ENCODE measurements around the gene TCF4.

DNA sequence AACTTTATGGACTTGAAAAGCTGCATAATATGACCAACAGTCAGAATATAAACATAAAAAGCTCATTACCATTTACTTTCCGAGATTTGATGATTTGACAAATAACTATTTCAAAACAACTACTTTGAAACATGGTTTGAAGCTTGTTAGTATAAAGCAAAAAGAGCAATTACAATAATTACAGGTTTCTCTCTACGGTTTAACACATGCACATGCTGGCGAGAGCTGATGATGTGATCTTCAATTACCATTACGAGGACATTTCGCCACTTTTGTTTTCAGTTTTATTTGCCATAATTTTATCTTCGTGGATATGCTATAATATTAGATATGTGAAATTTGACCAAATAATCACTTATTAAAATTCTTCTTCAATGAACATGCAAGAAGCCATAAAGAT, 270.1 kb downstream of the TCF4 start:
- TF ChIP-seq, protein P1, sequence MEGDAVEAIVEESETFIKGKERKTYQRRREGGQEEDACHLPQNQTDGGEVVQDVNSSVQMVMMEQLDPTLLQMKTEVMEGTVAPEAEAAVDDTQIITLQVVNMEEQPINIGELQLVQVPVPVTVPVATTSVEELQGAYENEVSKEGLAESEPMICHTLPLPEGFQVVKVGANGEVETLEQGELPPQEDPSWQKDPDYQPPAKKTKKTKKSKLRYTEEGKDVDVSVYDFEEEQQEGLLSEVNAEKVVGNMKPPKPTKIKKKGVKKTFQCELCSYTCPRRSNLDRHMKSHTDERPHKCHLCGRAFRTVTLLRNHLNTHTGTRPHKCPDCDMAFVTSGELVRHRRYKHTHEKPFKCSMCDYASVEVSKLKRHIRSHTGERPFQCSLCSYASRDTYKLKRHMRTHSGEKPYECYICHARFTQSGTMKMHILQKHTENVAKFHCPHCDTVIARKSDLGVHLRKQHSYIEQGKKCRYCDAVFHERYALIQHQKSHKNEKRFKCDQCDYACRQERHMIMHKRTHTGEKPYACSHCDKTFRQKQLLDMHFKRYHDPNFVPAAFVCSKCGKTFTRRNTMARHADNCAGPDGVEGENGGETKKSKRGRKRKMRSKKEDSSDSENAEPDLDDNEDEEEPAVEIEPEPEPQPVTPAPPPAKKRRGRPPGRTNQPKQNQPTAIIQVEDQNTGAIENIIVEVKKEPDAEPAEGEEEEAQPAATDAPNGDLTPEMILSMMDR (IDR thresholded peaks at IDR 0.05) = no peak
- TF ChIP-seq OVOL2 (CRISPR knock-in tag; IDR thresholded peaks at IDR 0.05; ENCODE audit: borderline replicate concordance) = no peak
- TF ChIP-seq FOXK1 (CRISPR knock-in tag; IDR thresholded peaks at IDR 0.05) = no peak
- no peak for TF ChIP-seq TCF7 (CRISPR knock-in tag; IDR thresholded peaks at IDR 0.05; ENCODE audit: low read depth)
- TF ChIP-seq, protein P2, sequence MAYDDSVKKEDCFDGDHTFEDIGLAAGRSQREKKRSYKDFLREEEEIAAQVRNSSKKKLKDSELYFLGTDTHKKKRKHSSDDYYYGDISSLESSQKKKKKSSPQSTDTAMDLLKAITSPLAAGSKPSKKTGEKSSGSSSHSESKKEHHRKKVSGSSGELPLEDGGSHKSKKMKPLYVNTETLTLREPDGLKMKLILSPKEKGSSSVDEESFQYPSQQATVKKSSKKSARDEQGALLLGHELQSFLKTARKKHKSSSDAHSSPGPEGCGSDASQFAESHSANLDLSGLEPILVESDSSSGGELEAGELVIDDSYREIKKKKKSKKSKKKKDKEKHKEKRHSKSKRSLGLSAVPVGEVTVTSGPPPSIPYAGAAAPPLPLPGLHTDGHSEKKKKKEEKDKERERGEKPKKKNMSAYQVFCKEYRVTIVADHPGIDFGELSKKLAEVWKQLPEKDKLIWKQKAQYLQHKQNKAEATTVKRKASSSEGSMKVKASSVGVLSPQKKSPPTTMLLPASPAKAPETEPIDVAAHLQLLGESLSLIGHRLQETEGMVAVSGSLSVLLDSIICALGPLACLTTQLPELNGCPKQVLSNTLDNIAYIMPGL (CRISPR knock-in tag; IDR thresholded peaks at IDR 0.05) = no peak
- no peak for TF ChIP-seq JUN (CRISPR knock-in tag; IDR thresholded peaks at IDR 0.05)
- TF ChIP-seq, protein P3, sequence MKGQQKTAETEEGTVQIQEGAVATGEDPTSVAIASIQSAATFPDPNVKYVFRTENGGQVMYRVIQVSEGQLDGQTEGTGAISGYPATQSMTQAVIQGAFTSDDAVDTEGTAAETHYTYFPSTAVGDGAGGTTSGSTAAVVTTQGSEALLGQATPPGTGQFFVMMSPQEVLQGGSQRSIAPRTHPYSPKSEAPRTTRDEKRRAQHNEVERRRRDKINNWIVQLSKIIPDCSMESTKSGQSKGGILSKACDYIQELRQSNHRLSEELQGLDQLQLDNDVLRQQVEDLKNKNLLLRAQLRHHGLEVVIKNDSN (CRISPR knock-in tag; IDR thresholded peaks at IDR 0.05) = no peak
- TF ChIP-seq FOXJ3 (CRISPR knock-in tag; IDR thresholded peaks at IDR 0.05; ENCODE audit: borderline replicate concordance) = no peak
- TF ChIP-seq IRF2 (CRISPR knock-in tag; IDR thresholded peaks at IDR 0.05; ENCODE audit: borderline replicate concordance, low read depth) = no peak
- TF ChIP-seq NR3C1 (CRISPR knock-in tag; conservative IDR thresholded peaks at IDR 0.05; ENCODE audit: low read depth) = no peak
- no peak for TF ChIP-seq RORB (CRISPR knock-in tag; IDR thresholded peaks at IDR 0.05)
- no peak for TF ChIP-seq ETV6 (CRISPR knock-in tag; IDR thresholded peaks at IDR 0.05)

All from WTC11 (cell line).